Measurements from ENCODE around the gene INS. TPM values are rescaled to one million over a fixed set of nuclear protein-coding genes. Genes with fewer than 3 reads are reported as not detected.
"Not testable (repeated sequence)": the region's sequence is repeated elsewhere in the genome, so short reads cannot be mapped to it uniquely, and the experiment has no call there.

INS gene
- total RNA-seq, 1 donor from 2014 or later: not detected

GRCh38 chr11:2133241-2134021 is 27.6 kb downstream of the INS start:
- no peak for DNase-seq (ENCODE audit: low spot score)

GRCh38 chr11:2132874-2133240 is 28.2 kb downstream of the INS start:
- DNase-seq (ENCODE audit: low spot score): no peak

DNA sequence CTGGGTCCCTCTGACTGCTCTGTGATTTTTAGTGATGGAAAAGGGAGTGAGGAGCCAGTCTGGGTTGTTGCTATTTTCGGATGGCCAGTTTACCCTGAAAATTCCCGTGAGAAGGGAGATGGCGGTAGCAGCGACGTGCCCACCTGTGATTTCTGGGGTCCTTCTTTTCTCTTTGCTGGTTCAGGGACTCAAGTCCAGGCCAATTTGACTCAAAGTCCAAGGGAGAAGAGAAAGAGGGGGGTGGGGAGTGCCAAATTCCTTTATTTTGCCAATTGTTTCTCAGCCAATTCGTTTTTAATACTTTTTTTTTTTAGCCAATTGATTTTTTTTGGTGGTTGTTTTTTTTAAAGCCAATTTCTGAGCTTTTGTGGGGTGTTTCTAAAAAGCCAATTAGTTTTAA is 28.8 kb downstream of the INS start:
- DNase-seq (ENCODE audit: low spot score): no peak

GRCh38 chr11:2131371-2132236 is 29.4 kb downstream of the INS start:
- no peak for DNase-seq (ENCODE audit: low spot score)

DNA sequence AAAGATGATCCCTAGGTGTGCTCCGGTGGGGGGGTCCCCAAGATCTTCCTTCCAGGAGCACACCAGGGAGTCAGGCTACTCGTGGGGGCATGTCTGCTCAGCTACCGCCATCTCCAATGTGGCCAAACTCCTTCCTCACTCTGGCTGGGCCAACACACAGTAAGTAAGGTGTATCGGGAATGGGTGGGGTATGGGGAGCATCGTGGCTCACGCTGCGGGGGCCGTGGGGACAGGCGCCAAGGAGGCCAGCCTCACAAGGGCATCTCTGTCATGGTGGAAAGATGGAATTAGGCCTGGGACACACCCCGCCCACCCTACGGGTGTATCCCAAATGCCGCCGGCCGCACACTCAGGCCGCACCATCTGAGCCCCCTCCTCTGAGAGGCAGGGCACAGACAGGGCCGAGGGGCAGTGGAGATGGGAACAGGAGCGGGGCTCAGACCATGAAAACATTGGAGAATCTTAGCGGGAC is 30.1 kb downstream of the INS start:
- no peak for DNase-seq (ENCODE audit: low spot score)

- DNase-seq (ENCODE audit: low spot score): no peak
Observed at GRCh38 chr11:2129699-2130366, 31.2 kb downstream of the INS start.

- DNase-seq (ENCODE audit: low spot score): no peak
Observed at GRCh38 chr11:2129308-2129698, 31.7 kb downstream of the INS start.

DNA sequence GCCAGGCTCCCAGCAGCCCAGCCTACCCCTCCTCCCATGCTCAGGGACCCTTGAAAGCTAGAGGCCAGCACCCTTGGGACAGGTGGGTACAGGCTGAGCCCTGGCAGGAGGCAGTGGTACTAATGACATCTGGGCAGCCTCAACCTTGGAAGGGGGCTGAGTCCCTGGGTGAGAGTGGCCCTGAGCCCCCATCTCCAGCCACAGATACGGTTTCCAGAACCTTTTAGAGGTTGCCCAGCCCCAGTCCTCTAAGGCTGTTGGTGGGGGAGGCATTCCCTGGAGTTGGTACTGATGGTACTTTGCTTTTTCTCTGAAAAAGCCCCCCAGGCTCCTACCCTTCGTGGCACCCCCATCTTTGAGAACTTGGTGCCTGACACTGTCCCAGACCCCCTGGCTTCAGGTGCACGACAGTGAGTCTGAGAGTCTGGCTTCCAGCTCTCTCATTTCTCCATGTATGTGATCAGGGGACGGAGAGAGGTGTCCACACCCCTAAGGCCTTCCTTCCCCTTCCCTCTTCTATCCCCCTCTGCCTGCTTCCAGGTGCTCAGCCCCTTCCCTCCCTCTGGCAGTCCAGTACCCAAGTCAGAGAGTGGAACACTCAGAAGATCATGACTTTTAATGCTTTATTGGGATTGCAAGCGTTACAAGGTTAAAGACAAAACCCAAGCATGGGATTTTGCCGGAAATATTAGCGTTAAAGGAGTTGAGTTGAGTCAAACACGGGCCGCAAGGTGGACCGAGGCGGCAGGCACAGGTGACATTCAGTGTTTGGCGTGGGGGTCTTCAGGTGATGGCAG is 32.3 kb downstream of the INS start:
- DNase-seq (ENCODE audit: low spot score): peak; percentile 83

- peak; percentile 68 for DNase-seq (ENCODE audit: low spot score)
Observed at GRCh38 chr11:2128130-2128510, 32.9 kb downstream of the INS start.

- DNase-seq (ENCODE audit: low spot score): peak; percentile 55
Observed at GRCh38 chr11:2127482-2128129, 33.4 kb downstream of the INS start.

- DNase-seq (ENCODE audit: low spot score): no peak
Observed at GRCh38 chr11:2126520-2127085, 34.4 kb downstream of the INS start.

DNA sequence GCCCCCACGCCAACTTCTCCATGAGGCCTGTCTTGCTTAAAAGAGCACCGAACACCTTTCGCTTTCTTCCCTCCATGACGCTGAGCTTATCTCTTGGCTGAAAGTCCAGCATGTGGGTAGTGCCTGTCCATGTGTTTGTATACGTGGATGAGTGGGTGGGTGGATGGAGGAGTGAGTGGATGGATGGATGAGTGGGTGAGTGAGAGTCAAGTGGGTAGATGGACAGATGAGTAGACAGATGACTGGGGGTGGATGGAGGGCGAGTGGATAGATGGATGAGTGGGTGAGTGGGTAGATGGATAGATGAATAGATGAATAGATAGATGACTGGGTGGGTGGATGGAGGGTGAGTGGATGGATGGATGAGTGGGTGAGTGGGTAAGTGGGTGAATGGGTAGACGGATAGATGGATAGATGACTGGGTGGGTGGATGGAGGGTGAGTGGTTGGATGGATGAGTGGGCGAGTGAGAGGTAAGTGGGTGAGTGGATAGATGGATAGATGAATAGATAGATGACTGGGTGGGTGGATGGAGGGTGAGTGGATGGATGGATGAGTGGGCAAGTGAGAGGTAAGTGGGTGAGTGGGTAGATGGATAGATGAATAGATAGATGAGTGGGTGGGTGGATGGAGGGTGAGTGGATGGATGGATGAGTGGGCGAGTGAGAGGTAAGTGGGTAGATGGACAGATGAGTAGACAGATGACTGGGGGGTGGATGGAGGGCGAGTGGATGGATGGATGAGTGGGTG is 36.1 kb downstream of the INS start:
- not testable (repeated sequence) for DNase-seq (ENCODE audit: low spot score)

- DNase-seq (ENCODE audit: low spot score): no peak
Observed at GRCh38 chr11:2123628-2123960, 37.4 kb downstream of the INS start.

DNA sequence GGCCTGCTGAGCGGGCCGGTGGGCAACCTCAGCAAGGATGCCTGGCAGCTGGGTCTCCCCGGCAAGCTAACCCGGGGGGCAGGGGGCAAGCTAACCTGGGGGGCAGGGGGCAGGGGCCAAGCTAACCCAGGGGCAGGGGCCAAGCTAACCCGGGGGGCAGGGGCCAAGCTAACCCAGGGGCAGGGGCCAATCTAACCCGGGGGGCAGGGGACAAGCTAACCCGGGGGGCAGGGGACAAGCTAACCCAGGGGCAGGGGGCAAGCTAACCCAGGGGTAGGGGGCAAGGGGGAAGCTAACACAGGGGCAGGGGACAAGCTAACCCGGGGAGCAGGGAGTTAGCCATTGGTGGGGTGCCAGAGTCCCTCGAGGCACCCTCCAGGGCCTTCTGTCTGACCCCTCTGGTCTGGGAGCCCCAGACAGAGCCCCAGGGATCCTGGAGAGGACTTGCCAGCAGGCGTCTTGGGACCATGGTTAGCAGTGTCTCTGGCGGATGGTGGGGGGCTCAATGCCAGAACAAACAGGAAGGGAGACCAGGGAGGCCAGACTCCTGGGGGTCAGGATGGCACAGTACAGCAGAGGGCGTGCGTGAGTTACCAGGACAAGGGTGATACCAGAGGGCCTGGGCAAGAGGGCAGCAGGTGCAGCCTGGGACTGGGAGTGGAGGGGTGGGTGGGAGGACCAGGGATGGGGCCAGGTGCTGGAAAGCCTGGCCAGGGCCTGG is 37.9 kb downstream of the INS start:
- DNase-seq (ENCODE audit: low spot score): no peak

DNA sequence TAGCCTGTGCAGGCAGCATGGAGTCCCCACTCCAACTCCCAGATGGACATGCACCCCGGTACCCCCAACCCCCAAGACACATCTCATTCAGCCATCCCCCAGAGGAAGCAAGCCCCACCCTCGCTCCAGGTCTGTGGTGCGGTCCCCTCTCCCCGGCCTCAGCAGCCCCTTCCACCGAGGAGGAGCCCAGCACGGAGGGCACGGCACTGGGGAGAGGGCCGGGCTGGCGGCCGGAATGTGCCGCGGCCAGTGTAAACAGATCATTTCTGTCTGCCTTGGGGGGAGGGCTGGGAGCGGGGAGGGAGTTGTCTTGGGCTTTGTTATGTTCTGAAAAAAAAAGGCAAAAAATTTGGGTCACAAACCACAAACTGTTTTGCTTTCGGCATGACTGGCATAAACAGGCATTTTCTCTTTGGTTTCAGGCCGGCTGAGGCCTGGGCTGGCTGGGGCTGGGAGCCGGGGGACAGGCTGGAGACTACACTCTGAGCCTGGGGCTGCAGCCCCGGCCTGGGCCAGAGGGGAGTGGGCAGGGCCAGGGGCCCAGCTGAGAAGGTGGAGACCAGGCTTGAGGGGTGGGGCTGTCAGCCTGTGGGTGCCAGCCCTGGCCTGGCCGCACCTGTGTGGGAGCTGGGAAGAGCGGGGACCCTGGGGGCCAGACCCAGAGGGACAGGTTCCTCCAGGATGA is 38.6 kb downstream of the INS start:
- DNase-seq (ENCODE audit: low spot score): no peak

DNA sequence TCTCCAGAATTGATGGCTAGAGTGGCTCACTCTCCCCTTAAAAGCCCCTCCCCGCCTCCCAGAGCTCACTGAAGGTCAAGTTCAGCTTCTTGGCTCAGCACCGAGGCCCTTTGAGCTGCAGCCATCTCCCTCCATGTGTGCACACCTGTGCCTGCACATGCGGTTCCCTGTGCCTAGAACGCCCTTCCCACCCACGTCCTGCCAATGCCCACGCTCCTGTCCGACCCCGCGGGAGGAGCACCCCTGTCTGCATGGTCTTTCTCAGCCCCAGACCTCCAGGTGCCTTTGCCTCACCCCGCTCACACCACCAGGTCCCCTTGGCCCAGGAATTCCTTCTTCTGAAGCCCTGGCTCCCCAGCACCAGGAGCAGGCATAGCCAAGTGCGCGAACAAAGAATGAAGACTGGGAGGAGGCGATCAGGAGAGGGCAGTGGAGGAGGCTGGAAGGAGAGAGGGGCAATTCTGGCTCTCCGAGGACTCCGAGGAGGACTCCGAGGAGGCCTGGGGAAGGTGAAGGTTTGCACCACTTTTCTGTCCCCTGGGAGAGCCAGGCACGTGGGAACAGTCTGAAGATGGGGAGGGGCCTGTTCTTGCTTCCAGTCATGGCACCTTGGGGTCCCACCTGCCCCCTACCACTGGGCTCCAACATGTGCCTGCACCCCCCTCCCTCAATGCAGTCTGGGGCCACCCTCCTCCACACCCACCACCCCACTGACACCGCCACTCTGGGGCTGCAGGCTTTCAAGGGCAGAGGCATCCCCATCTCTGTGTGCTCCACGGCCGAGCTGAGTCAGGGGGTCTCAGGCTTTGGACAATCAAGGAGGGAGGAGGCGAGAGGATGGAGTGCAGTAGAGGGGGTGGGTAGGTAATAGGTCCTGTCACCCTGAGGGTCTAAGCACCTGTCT is 39.5 kb downstream of the INS start:
- DNase-seq (ENCODE audit: low spot score): no peak

DNA sequence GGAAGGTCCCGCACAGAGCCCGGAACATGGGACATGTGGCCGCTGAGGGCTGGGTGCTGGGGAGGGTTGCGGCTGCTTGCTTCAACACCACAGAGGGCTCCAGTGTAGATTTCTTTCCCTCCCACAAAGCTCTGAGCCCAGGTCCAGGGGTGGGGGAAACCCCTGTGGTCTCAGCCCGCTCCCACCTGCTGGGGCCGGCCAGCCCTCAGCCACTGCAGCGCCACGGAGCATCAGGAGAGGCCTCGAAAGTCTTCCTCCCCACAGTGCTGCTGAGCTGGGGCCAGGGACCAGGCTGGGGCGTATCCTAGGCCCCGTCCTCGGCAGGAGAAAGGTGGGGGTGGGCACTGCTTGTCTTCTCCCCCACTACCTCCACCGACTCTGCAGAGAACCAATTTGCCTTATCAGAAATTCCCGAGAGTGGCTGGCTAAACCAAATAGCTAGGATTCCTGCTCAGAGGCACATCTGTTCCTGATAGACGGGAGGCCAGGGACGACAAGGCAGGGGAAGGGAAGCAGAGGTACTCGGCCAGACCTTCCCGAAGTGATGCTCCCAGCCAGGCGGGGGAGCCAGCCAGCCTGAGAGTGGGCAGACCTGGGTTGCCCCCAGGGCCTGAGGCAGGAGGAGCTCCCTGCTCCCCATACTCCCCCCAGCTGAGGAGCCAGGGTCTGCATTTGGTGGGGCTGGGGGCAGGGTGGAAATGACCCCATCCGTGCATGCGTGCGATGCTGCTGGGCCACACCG is 40.5 kb downstream of the INS start:
- no peak for DNase-seq (ENCODE audit: low spot score)
